Thoracic aorta (tissue), 2 donors: ENCODE data around the gene ALS2CL. TPM values are rescaled to one million over a fixed set of nuclear protein-coding genes. Genes with fewer than 3 reads are reported as not detected.
A peak's percentile ranks its signal among the peaks of the same experiment; 100 is the strongest.
"Not testable (repeated sequence)": the region's sequence is repeated elsewhere in the genome, so short reads cannot be mapped to it uniquely, and the experiment has no call there.

Experiments used
- ATAC-seq: fragments of 150-250 bp; one replicate; pipeline ENCODE4 v1.8.0; 2017; ENCODE audit warnings: low read depth; ENCODE audit not compliant: insufficient number of reproducible peaks, low FRiP score
- DNase-seq: peaks from one replicate; pipeline ENCODE4 v3.0.0-alpha.2; 2020; ENCODE audit warnings: low spot score
- H3K27ac ChIP-seq, 2 donors: fragments of 200-600 bp; sonication (generic); 1 replicate in 1 of 2; 2 replicates in 1 of 2; pipeline ENCODE4 v1.5.1; 2016; ENCODE audit warnings: mild to moderate bottlenecking in 2 of 2, moderate library complexity in 2 of 2
- H3K27me3 ChIP-seq: fragments of 200-600 bp; sonication (generic); replicated peaks from 2 replicates; pipeline ENCODE4 v1.6.0; 2016; ENCODE audit warnings: mild to moderate bottlenecking; ENCODE audit not compliant: insufficient read depth
- H3K36me3 ChIP-seq: fragments of 200-600 bp; sonication (generic); one replicate; pipeline ENCODE4 v1.5.1; 2016
- H3K4me1 ChIP-seq, 2 donors: fragments of 200-600 bp; sonication (generic); 1 replicate in 1 of 2; 2 replicates in 1 of 2; pipeline versions ENCODE4 v1.5.1 to v1.6.0; 2016; ENCODE audit warnings: low read depth in 2 of 2, mild to moderate bottlenecking in 1 of 2; ENCODE audit not compliant: control insufficient read depth in 1 of 2
- H3K4me3 ChIP-seq: fragments of 200-600 bp; sonication (generic); 2 replicates; pipeline ENCODE4 v1.5.1; 2016; ENCODE audit warnings: mild to moderate bottlenecking
- H3K9me3 ChIP-seq: fragments of 200-600 bp; sonication (generic); 2 replicates; pipeline ENCODE4 v1.5.1; 2016
- CTCF ChIP-seq: fragments of 200-600 bp; sonication (generic); IDR thresholded peaks from one replicate; pipeline ENCODE4 v1.5.1; 2019; ENCODE audit warnings: antibody characterized with exemption
- total RNA-seq, 2 donors: library from RNA; depleted of rRNA; stranded (reverse); fragments of >200 nt; gene quantifications; one replicate each; pipeline versions ENCODE4 v1.1.0 to v1.2.3, GENCODE V29; 2016

ALS2CL gene
- total RNA-seq, 2 donors from 2014 or later: 25.2 to 41.7 TPM

GRCh38 chr3:46705751-46706552 is 12.5 kb upstream of the ALS2CL start:
- no peaks in the 10 kb centered on the region for H3K9me3 ChIP-seq
- H3K4me3 ChIP-seq: no peak overlapping the region
- H3K27ac ChIP-seq: no peak overlapping the region
- ATAC-seq (no peak), DNase-seq (no peak)
- H3K4me1 ChIP-seq: peaks cover 0 to 9% of the 10 kb centered on the region in 2 donors
- no peaks in the 10 kb centered on the region for H3K36me3 ChIP-seq
- no peaks in the 10 kb centered on the region for H3K27me3 ChIP-seq
- no peak for TF ChIP-seq CTCF

DNA sequence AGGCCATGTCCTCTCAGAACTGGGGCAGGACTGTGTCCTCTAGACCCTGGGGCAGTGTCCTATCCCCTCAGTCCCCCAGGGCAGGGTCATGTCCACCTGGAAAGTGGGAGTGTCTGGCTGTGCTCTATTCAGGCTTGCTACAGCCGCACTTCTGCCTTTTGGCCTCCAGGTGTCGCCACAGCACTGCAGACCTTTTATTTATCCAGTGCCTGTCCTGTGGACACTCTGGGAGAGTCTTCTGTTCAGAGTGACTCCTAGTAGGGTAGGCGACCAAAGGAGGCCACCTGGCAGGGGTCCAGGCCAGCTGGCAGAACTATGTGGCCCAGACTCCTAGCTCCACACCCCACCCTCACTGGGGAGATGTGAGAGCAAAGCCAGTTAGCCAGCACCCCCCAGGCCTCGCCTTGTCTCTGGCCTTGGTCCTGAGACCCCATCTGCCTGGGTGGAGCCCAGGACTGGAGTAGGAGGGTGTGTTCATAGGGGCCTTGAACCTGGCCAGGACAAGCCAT is 11.6 kb upstream of the ALS2CL start:
- H3K4me1 ChIP-seq: peaks cover 9 to 18% of the 10 kb centered on the region in 2 donors
- H3K27me3 ChIP-seq: no peaks in the 10 kb centered on the region
- no peak overlapping the region for H3K4me3 ChIP-seq
- H3K9me3 ChIP-seq: no peaks in the 10 kb centered on the region
- no peaks in the 10 kb centered on the region for H3K36me3 ChIP-seq
- peak; percentile 97 for TF ChIP-seq CTCF
- no peak for DNase-seq
- H3K27ac ChIP-seq: no peak overlapping the region
- no peak for ATAC-seq

GRCh38 chr3:46704346-46704745 is 10.9 kb upstream of the ALS2CL start:
- DNase-seq, H3K36me3 ChIP-seq, H3K9me3 ChIP-seq, H3K27ac ChIP-seq, H3K27me3 ChIP-seq, H3K4me3 ChIP-seq, ATAC-seq: not testable (repeated sequence)
- H3K4me1 ChIP-seq: peaks cover 12 to 23% of the 10 kb centered on the region in 2 donors

- peaks cover 14 to 23% of the 10 kb centered on the region in 2 donors for H3K4me1 ChIP-seq
- no peaks in the 10 kb centered on the region for H3K27me3 ChIP-seq
- H3K36me3 ChIP-seq: no peaks in the 10 kb centered on the region
- H3K9me3 ChIP-seq: no peaks in the 10 kb centered on the region
- DNase-seq: no peak
- no peak for TF ChIP-seq CTCF
- no peak for ATAC-seq
- no peak overlapping the region for H3K27ac ChIP-seq
- H3K4me3 ChIP-seq: no peak overlapping the region
Measured at GRCh38 chr3:46703013-46703520, 9.6 kb upstream of the ALS2CL start.

DNA sequence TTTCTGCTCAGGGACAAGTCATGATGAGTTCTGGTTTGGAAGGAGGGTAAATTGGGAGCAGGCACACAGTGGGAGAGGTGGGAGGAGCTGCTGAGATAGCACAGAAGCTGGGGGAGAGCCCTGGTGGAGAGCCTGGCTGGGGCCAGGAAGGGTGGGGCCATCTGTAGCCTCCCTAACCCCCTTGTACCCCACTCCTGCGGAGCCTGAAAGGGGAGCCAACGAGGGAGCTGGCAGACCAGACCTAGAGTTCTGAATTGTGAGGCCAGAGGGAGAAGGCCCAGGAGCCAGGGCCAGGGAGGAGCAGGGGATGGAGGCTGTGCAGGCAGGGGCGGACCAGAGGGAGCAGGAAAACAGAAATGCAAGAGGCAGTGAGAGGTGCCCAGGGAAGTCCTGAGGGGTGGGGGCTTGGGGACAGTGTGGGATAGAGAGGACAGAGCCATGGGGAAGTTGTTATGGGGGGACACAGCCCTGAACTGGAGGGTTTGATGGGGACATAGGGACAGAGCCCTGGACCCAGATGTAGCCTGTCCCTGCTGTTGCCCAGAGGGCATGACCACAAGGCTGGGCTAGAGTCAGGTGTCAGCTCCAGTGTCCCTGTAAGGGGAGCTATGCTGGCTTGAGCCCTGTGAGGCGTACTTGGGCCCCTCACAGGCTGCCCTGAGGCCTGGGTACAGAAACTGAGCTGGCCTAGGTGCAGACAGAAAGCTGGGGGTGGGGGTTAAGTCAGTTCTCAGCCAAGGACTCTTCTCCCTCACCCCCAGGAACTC is 8.9 kb upstream of the ALS2CL start:
- DNase-seq: no peak
- H3K36me3 ChIP-seq: no peaks in the 10 kb centered on the region
- H3K27me3 ChIP-seq: no peaks in the 10 kb centered on the region
- TF ChIP-seq CTCF: no peak
- no peak overlapping the region for H3K27ac ChIP-seq
- H3K9me3 ChIP-seq: no peaks in the 10 kb centered on the region
- no peak for ATAC-seq
- H3K4me3 ChIP-seq: no peak overlapping the region
- H3K4me1 ChIP-seq: peaks cover 14 to 24% of the 10 kb centered on the region in 2 donors
